HG02885 (cell line): ENCODE data around the gene ARIH1.

Experiments used
- ATAC-seq: cut with Tn5 transposase; IDR thresholded peaks from one replicate; pipeline ENCODE4 v1.9.1; 2021; ENCODE audit warnings: mild to moderate bottlenecking; ENCODE audit not compliant: unreplicated experiment, poor library complexity

ARIH1 gene

DNA sequence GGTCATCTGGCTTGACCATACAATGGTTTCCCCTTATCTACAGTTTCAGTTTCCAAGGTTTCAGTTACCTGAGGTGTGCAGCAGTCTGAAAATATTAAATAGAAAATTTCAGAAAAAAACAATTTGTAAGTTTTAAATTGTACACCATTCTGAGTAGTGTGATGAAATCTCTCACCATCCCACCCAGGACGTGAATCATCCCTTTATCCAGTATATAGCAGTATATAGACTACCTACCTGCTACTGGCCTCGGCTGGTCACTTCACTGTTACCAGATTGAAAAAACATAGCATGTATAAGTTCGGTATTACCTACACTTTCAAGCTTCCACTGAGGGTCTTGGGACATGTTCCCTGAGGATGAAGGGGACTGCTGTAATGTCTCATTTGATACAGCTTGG is 12.0 kb downstream of the ARIH1 start:
- no peak for ATAC-seq

DNA sequence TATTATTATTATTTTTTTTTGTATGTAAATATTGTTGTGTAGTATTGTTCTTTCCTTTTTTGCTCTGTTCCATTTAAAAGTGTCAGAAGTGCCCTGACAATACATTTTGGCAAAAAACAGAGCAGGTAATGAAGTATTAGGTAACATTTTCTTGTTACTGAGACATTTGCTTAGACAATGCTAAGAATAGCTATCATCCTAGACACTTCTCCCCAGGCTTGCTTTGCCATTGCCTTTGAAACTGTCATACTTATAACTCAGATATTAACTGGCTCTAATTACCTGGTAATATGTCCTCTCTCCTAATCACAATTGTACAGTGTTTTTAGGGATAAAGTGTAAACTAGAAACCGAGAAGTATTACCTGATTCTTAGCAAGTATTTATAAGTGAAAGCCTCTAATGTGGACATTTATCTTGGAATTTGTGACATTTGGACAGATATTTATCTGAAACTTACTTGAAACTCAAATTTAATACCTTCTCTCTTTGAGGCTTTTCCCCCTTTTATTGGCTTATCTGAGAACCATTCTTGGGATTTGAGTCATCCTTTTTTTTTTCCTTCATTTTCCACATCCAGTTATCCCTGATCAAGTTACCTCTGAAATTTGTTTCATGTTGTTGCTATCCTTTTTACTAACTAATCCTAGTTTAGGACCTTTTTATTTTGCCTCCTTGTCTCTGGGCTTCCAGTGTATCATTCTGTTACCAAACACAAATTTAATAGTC is 13.1 kb downstream of the ARIH1 start:
- no peak for ATAC-seq

DNA sequence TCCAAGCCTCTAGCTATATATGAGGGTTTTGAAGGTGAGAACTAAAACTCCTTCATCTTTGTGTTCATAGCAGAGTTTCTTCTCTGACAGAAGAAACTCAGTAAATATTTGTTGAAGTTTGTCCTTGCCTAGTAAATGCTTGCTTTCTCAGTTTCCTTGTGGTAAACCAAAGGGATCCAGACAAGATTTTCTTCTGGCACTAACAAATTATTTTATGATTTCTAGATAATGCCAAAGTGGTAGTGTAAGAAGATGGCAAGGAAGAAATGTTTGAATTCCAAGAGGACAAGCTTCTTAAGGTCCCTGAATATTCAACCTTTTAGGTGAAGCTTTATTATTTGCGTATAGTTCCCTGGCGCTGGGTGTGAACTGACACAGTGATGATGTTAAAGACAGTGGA is 14.4 kb downstream of the ARIH1 start:
- ATAC-seq = no peak

DNA sequence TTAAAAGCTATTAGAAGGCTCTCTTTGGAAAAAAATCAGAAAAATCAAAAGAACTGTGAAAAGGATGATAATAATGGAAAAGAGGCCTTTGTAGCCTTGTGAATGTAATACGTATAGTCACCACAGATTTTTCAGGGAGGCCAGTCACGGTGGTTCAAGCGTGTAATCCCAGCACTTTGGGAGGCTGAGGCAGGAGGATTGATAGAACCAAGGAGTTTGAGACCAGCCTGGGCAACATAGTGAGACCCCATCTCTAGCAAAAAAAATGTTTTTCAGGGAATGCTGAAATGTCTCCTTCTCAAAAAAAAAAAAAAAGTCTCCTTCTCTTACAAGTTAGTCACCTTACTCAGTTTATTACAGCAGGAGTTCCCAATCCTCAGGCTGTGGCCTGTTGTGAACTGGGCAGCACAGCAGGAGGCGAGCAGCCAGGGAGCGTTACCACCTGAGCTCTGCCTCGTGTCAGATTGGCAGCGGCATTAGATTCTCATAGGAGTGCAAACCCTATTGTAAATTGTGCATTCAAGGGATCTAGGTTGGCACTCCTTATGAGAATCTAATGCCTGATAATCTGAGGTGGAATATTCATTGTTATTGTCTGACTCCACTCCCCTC is 15.9 kb downstream of the ARIH1 start:
- ATAC-seq = no peak

DNA sequence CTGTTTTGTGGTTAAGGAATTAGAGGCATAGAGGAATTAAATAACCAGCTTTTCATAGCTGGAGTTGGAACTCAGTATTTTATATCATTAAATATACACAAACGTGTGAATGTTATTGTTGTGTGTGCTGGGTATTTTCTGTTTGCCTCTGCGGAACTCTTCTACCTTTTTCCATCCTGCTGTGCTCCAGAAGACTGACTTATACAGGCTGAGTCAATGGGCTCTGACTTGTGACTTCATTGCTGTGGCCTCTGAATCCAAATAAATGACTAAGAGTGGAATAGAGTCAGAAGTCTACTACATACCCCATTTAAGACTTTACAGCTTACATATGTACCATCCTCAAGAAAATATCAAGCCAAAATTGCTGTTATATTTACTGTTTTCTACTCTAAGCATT is 17.6 kb downstream of the ARIH1 start:
- no peak for ATAC-seq

DNA sequence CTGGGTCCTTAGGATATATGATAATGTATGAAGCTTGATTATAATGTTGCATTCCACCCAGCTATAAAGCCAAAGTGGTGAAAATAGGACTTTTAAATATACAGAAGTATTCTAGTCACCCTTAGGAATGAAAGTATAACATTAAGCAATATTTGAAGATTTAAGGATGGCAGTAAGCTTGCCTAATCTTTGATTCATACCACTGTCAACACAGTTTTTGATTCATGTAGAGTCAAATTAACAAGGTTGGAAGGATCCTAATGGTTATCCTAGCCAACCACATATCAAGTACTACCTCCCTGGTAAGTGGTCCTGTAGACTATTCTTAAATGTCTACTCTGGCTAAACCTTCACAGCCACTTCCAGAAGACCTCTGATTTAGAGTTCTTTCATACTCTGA is 18.6 kb downstream of the ARIH1 start:
- ATAC-seq = no peak

DNA sequence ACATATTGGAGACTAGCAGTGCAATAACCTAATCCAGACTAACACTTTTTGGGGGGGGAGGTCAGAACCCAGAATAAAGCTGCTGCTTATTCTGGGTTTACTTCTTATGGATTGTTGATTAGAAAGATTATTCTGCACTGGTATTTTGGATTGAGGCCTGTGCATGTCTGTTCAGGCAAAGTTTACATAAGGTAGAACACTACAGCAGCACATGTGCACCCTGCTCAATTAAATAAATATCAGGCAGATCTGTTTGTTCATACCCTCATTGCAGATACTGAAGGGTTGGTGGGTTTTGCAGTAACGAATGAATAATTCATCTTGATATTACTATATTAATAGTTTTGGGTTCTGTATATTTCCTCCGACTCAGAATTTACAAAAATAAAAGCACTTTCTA is 19.1 kb downstream of the ARIH1 start:
- no peak for ATAC-seq

DNA sequence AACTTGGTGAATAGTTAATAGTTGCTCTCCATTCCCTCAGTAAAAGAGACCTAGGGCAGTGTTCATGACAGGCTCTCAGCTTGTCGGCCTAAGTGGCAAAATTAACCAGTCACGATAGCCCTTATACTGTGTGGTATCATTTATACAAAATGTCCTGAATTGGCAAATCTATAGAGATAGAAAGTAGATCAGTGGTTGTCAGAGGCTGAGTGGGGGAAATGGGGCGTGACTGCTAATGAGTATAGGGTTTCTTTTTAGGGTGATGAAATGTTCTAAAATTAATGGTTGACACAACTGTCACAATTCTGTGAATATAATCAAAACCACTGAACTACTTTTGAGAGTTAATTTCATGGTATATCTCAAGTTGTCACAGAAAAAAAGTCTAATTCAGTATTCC is 20.9 kb downstream of the ARIH1 start:
- no peak for ATAC-seq

DNA sequence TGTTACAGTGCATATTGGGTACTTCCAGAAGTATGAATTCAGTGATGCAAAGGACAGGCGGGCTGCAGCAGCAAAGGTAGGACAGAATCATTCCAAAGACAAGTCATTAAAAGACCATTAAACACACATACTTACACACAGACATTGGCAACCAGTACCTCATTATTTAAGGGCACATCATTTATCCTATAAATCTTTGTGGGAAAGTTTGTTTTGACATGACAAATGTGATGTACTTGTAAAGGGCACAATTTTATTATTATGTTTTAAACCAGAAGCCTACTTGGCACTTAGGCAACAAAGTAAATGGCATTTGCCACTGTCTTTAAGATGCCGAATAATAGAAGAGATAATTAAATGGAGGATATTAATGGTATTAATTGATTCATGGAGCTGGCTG is 22.7 kb downstream of the ARIH1 start:
- no peak for ATAC-seq

DNA sequence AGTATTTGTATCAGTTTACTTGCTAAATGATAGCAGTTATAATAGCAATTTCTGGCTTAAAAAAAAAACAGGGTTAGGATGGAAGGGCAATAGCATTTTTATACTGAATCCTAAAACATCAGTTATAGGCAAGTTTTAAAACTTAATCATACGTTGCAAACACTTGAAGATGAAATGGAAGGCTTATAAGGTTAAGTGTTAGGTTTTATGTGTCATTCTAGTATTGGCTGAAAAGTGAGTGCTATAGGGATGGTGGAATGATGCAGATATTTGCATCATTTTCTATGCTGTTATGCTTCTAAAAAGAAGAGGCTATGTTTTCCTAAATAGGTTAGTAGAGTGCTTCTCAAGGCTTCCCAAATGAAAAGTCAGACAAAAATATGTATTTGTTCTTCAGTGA is 23.3 kb downstream of the ARIH1 start:
- ATAC-seq = no peak

DNA sequence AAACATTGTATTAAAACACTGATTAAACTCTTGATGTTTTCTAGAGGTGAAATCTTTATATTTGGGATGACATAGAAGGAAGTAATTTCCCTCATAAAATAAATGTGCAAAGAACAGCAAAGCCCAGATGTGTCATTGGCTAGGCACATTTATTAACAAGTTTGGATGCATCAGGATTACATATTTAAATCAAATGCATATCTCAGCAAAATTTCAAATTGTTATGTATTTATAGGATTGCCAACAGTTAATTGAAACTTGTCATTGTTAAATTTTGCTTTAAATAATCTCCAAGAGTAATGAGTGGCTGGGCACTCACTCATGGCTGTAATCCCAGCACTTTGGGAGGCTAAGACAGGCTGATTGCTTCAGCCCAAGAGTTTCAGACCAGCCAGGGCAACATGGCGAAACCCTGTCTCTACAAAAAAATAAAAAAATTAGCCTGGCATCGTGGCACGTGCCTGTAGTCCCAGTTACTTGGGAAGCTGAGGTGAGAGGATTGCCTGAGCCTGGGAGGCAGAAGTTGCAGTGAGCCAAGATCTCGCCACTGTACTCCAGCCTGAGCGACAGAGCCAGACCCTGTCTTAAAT is 28.2 kb downstream of the ARIH1 start:
- no peak for ATAC-seq

DNA sequence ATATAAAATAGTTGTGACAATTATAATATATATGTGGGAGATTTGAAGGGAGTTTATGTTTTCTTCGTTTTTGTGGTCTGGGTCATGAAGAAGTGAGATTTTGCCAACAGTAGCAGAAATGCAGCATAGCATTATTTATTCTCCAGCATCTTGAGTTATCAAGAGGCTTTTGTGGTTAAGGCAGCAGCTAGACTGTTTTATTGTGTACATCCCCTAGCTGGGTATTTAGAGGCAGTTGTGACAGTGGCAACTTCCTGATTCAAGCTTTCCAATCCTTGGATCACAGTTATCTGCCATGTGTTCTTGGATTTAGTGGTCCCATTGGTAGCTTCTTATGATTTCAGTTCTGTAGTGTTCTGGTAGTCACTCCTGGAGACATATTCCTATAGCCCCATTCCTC is 29.0 kb downstream of the ARIH1 start:
- no peak for ATAC-seq

DNA sequence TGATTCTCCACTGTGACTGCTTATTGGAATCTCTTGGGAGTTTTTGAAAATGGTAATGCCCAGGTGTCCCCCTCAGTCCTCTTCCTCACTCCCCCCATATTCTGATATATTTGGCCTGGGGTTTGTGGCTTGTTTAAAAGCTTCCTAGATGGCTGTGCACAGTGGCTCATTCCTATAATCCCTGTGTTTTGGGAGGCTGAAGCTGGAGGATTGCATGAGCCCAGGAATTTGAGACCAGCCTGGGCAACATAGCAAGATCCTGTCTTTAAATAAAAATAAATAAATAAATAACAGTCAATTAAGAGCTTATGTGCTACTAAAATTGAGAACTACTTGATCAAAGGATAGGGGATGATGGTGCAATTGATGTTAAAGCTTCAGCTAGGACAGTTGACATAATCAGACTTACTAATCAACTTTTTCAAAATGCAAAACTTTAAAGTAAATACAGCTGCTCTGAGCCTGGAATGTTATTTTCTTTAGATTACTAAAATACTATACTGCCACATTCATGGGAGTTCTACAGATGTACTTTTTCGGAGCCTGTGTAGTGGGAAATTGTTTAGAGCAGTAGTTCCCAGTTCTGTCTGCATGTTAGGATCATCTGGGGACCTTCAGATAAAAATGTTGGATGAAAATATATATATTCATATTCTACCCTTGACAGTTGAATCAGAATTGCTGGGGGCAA is 33.4 kb downstream of the ARIH1 start:
- no peak for ATAC-seq

DNA sequence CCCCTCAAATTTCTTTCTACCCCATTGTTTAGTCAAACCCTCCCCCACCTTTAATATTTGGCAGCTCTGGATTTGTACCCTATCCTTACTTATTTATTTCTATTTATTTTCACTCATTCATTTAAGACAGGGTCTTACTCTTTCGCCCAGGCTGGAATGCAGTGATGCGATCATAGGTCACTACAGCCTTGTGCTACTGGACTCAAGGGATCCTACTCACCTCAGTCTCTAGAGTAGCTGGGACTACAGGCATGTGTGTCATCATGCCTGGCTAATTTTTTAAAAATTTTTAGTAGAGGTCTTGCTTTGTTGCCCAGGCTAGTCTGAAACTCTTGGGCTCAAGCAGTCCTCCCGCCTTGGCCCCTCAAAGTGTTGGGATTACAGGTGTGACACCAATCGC is 35.4 kb downstream of the ARIH1 start:
- ATAC-seq = no peak

DNA sequence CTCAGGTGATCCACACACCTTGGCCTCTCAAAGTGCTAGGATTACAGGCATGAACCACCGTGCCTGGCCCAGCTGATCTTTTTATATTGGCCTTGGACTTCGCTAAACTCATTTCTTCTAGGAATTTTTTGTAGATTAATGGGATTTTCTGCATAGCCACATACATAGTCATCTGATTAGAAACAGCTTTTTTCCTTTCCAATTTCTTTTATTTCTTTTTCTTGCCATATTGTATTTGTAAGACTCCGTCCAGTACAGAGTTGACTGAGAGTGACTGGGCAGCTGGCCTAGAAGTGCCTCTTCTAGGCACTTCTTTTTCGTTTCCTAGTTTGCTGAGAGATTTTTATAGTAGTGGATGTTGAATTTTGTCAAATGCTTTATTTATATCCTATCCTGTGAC is 37.4 kb downstream of the ARIH1 start:
- no peak for ATAC-seq

DNA sequence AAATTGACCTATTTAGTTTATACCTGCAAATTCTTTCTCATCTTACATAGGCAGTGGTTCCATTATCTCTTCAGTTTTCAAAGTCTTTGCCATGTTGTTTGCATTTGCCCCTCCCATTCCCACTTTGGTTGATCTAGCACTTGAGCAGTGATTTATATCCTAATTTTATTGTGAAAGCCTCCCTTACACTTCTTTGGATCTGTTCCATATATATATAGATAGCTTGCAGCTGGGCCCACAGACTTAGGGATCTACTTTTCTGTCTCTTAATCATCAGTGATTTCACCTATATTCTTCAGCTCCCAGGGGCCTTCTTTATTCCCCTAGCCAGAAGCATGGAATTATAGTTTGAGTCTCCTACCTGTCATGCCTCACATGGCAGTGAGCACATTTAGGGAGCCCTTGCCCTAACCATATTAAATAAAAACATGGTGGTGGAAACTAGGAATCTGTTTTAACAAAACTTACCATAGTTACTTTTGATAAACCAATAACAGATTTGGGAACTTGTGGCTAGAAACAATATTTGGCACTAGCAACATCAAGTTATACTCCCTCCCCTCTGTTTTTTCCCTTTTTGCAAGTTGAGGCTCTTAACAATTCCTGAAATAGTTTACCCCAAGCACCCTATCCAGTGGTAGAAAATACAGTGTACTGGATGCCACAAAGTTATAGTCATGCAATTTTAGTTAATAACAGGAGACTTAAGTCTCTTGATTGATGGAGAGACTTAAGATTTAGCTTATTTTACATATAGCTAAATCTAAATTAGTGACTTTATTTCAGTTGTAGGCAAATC is 41.7 kb downstream of the ARIH1 start:
- no peak for ATAC-seq

DNA sequence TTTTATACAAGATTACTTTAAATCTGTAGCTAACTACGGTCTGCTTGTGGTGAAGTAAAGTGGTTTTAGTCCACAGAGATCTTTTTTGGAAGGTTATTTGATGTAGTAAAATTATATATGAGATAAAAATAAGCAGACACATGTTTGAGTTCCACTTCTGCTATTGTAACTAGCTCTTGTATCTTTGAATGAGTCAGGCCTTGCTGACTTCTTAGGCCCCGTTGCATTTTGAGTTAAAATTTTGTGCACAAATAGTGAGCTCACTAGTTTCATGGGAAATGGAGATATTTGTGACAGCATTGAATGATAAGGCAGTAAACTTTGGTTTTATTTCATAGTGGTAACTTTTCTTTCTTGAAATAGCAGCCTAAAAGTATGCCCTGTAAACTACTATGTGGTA is 42.6 kb downstream of the ARIH1 start:
- ATAC-seq = peak; percentile 41

DNA sequence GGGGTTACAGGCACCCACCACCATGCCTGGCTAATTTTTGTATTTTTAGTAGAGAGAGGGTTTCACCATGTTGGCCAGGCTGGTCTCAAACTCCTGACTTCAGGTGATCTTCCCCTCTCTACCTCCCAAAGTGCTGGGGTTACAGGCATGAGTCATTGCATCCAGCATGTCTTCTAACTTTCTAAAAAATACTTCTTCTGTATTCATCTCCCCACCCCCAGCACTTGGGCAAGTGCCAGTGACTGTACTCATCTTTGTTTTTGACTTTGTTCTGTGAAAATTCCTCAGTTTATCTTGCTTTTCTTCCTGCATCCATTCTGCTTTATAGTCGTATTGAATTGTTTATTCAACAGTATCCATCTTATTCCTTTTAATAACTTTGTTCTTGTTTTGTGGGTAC is 47.6 kb downstream of the ARIH1 start:
- ATAC-seq = no peak

DNA sequence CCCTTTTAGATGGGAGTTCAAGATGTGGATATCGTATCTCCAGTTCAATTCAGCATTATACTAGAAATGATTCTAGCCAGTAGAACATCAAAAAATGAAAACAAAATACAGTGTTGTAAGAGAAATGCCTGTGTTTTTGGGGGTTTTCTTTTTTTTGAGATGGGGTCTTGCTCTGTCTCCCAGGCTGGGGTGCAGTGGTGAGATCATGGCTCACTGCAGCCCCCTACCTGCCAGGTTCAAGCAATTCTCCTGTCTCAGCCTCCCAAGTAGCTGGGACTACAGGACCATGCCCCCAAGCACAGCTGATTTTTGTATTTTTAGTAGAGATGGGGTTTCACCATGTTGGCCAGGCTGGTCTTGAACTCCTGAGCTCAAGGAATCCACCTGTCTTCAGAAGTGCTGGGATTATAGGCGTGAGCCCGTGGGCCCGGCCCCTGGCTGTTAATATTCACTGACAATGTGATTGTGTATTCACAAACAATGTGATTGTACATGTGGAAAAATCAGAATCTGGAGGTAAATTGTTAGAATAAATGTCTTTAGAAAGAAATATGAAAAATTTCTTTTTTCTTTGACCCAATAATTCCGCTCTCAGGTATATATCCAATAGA is 59.0 kb downstream of the ARIH1 start:
- no peak for ATAC-seq

DNA sequence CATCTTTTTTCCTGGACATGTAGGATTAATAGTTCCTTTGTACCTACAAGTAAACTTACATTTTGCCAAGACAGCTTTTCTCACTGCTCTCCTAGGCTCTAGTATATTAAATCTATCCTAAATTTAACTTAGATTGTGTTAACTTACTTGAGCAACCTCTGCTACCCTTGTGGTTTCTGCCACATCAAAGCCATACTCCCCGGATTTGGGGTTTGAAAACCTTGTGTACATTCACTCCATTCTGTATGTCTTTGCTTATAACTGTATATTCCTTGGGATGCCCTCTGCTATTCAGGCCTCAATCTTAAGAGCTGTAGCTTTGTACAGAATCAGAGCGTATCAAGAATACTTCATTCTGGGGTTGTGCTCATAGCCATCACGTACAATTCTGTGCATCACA is 60.4 kb downstream of the ARIH1 start:
- ATAC-seq = no peak
